NK-92 (cell line): ENCODE results near the gene CRACR2A.

Source experiments
- DNase-seq: peaks from one replicate; lab custom pipeline; 2025; ENCODE audit not compliant: unreplicated experiment; lab: John Stamatoyannopoulos, UW

CRACR2A gene

GRCh38 chr12:3727354-3727753, 25.6 kb downstream of the CRACR2A start:
- DNase-seq: no peak

GRCh38 chr12:3726456-3726855, 26.5 kb downstream of the CRACR2A start:
- no peak for DNase-seq

GRCh38 chr12:3725388-3726115, 27.4 kb downstream of the CRACR2A start:
- DNase-seq: no peak

GRCh38 chr12:3723916-3724805, 28.7 kb downstream of the CRACR2A start:
- no peak for DNase-seq

- DNase-seq: no peak
These were observed 30.5 kb downstream of the CRACR2A start for GRCh38 chr12:3722368-3722767.

GRCh38 chr12:3720772-3721171, 32.1 kb downstream of the CRACR2A start:
- no peak for DNase-seq

- DNase-seq: no peak
These were observed 34.8 kb downstream of the CRACR2A start for GRCh38 chr12:3718100-3718499.

GRCh38 chr12:3717283-3717898, 35.5 kb downstream of the CRACR2A start:
- no peak for DNase-seq

GRCh38 chr12:3715999-3716398, 36.9 kb downstream of the CRACR2A start:
- DNase-seq: no peak

- no peak for DNase-seq
These were observed 39.0 kb downstream of the CRACR2A start for GRCh38 chr12:3713947-3714346.

- no peak for DNase-seq
These were observed 39.4 kb downstream of the CRACR2A start for GRCh38 chr12:3713483-3713882.

- no peak for DNase-seq
These were observed 40.5 kb downstream of the CRACR2A start for GRCh38 chr12:3712209-3712992.

- no peak for DNase-seq
These were observed 47.6 kb downstream of the CRACR2A start for GRCh38 chr12:3705354-3705675.

- no peak for DNase-seq
These were observed 48.2 kb downstream of the CRACR2A start for GRCh38 chr12:3704512-3705353.

- no peak for DNase-seq
These were observed 52.0 kb downstream of the CRACR2A start for GRCh38 chr12:3700861-3701260.

- no peak for DNase-seq
These were observed 54.5 kb downstream of the CRACR2A start for GRCh38 chr12:3698218-3698974.

- no peak for DNase-seq
These were observed 55.5 kb downstream of the CRACR2A start for GRCh38 chr12:3697311-3697870.

- DNase-seq: no peak
These were observed 58.2 kb downstream of the CRACR2A start for GRCh38 chr12:3694673-3695072.
